Measurements from ENCODE around the gene VWA2. TPM values are rescaled to one million over a fixed set of nuclear protein-coding genes. Genes with fewer than 3 reads are reported as not detected.

The VWA2 gene
- total and polyA plus RNA-seq, 2 donors (not counting 3 experiments of a cell fraction or from before 2014, with no cell fraction given), result not detected

DNA sequence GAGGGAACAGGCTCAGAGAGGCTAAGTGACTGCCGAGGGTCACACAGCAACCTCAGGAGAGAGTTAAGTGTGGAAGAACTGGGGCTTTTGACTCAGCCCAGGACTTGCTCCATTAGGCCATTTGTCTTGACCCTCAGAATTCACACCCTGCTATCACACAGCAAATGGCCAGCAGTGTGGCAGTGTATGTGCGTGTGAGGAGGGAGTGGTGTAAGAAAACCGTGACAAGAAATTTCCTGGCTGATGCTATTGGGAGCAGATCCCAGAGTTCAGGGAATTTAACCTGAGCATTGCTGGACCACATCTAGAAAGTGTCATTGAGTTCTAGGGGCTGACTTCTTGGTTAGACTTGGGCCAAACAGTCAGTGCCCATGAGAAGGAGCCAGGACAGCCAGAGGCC, 18.4 kb downstream of the VWA2 start:
- no peak overlapping the region for H2AFZ ChIP-seq (ENCODE audit: low read depth, low read length)
- no peak for DNase-seq (ENCODE audit: low read depth, low spot score)
- dilution Hi-C loops (cut with MboI; ENCODE audit: extremely low pct_ligation_motif_present, low sequenced_read_pairs), result no loop called here
- no peaks in the 10 kb centered on the region for H3K9me3 ChIP-seq (replicated peaks; ENCODE audit: control insufficient read depth, insufficient read depth, low read length)
- no peaks in the 10 kb centered on the region for H3K79me2 ChIP-seq (ENCODE audit: control insufficient read depth, insufficient read depth, low read length)
- no peak overlapping the region for H3K4me3 ChIP-seq (replicated peaks in 1 of 3; ENCODE audit: insufficient read depth in 1 of 3, low read depth in 1 of 3, low read length in 3 of 3)
- no peaks in the 10 kb centered on the region for H3K9me1 ChIP-seq (replicated peaks; ENCODE audit: control insufficient read depth, extremely low read depth, insufficient read depth, low read length)
- BruUV-seq (replicated peaks), result no TSS peak
- no peaks in the 10 kb centered on the region for H3K36me3 ChIP-seq (ENCODE audit: control insufficient read depth in 2 of 2, extremely low read depth in 1 of 2, insufficient read depth in 2 of 2, low read length in 2 of 2)
- H4K20me1 ChIP-seq (replicated peaks; ENCODE audit: control insufficient read depth, extremely low read depth, insufficient read depth, low read length), result no peaks in the 10 kb centered on the region
- H3K27ac ChIP-seq (ENCODE audit: insufficient read depth, low read depth, low read length), result no peak overlapping the region
- no peak overlapping the region for H3K9ac ChIP-seq (replicated peaks; ENCODE audit: extremely low read depth, insufficient read depth, low read length)
- H3K27me3 ChIP-seq (ENCODE audit: control insufficient read depth in 2 of 2, insufficient read depth in 2 of 2, low read length in 2 of 2), result no peaks in the 10 kb centered on the region
- ChIA-PET POLR2A (no interaction called here), CTCF (no interaction called here)
- TF ChIP-seq, protein P1, sequence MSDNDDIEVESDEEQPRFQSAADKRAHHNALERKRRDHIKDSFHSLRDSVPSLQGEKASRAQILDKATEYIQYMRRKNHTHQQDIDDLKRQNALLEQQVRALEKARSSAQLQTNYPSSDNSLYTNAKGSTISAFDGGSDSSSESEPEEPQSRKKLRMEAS (IDR thresholded peaks at IDR 0.05; ENCODE audit: insufficient read depth, insufficient read length), result no peak
- intact Hi-C loops (cut with micrococcal nuclease), result loop anchor here (1.0 kb wide), 1 partner anchor 44 kb away; no protein-coding TSS in a partner anchor
- no peaks in the 10 kb centered on the region for H3K4me1 ChIP-seq (ENCODE audit: control insufficient read depth, extremely low read depth, insufficient read depth, low read length)
- no peak overlapping the region for H3K4me2 ChIP-seq (ENCODE audit: insufficient read depth, low read length)
- FAIRE-seq, result no peak

DNA sequence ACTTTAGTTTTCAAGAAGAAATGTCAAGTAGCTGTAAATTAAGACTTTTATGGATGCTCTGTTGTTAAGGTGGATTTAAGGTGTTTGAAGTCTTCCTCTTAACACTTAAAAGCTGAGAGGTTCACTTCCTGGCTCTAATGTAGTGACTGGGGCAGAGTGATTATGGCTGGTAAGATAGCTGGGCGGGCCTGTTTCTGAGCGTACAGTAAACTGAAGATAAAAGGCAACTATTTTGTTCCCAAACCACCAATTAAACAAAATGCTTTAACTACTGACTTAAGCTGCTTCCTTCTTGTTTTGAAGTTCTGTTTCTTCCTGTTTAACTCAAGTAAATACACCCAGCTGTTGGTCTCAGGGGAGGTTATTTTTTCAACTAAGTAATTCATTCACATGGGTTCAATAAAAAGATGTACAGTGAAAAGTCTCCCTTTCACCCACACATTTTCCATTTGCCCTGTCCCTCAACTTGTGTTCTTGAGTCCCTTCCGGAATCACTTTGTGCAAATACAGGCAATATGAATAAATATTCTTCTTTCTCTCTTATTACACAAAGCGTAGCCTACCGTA, 19.3 kb downstream of the VWA2 start:
- no peaks in the 10 kb centered on the region for H3K36me3 ChIP-seq (ENCODE audit: control insufficient read depth in 2 of 2, extremely low read depth in 1 of 2, insufficient read depth in 2 of 2, low read length in 2 of 2)
- no peaks in the 10 kb centered on the region for H4K20me1 ChIP-seq (replicated peaks; ENCODE audit: control insufficient read depth, extremely low read depth, insufficient read depth, low read length)
- H3K27ac ChIP-seq (ENCODE audit: insufficient read depth, low read depth, low read length), result no peak overlapping the region
- ChIA-PET POLR2A (no interaction called here), CTCF (no interaction called here)
- DNase-seq (ENCODE audit: low read depth, low spot score) (no peak), FAIRE-seq (no peak)
- H3K4me1 ChIP-seq (ENCODE audit: control insufficient read depth, extremely low read depth, insufficient read depth, low read length), result no peaks in the 10 kb centered on the region
- intact Hi-C loops (cut with micrococcal nuclease), result no loop called here
- no TSS peak for BruUV-seq (replicated peaks)
- no peak overlapping the region for H2AFZ ChIP-seq (ENCODE audit: low read depth, low read length)
- no peak overlapping the region for H3K4me2 ChIP-seq (ENCODE audit: insufficient read depth, low read length)
- TF ChIP-seq, protein P2, sequence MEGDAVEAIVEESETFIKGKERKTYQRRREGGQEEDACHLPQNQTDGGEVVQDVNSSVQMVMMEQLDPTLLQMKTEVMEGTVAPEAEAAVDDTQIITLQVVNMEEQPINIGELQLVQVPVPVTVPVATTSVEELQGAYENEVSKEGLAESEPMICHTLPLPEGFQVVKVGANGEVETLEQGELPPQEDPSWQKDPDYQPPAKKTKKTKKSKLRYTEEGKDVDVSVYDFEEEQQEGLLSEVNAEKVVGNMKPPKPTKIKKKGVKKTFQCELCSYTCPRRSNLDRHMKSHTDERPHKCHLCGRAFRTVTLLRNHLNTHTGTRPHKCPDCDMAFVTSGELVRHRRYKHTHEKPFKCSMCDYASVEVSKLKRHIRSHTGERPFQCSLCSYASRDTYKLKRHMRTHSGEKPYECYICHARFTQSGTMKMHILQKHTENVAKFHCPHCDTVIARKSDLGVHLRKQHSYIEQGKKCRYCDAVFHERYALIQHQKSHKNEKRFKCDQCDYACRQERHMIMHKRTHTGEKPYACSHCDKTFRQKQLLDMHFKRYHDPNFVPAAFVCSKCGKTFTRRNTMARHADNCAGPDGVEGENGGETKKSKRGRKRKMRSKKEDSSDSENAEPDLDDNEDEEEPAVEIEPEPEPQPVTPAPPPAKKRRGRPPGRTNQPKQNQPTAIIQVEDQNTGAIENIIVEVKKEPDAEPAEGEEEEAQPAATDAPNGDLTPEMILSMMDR (IDR thresholded peaks at IDR 0.05; ENCODE audit: extremely low read depth in 1 of 2, insufficient read depth in 1 of 2, low read depth in 1 of 2, low read length in 2 of 2), result no peak
- no peak for TF ChIP-seq POLR2A (IDR thresholded peaks at IDR 0.05; ENCODE audit: low read depth, low read length)
- TF ChIP-seq JUN (IDR thresholded peaks at IDR 0.05; ENCODE audit: borderline replicate concordance, insufficient read depth, insufficient read length, low read depth), result no peak
- TF ChIP-seq MYC (IDR thresholded peaks at IDR 0.05; ENCODE audit: low read depth, low read length), result no peak
- TF ChIP-seq FOS (IDR thresholded peaks at IDR 0.05; ENCODE audit: borderline replicate concordance, insufficient read depth, low read length), result no peak
- TF ChIP-seq POLR2AphosphoS5 (IDR thresholded peaks at IDR 0.05; ENCODE audit: insufficient read depth, low read depth, low read length), result no peak
- TF ChIP-seq EZH2 (IDR thresholded peaks at IDR 0.05; ENCODE audit: borderline replicate concordance, low read depth, low read length, severe bottlenecking), result no peak
- TF ChIP-seq, protein P1 (IDR thresholded peaks at IDR 0.05; ENCODE audit: insufficient read depth, insufficient read length), result no peak
- no peak for TF ChIP-seq GATA2 (IDR thresholded peaks at IDR 0.05; ENCODE audit: insufficient read depth, insufficient read length, low read depth, low read length)
- H3K79me2 ChIP-seq (ENCODE audit: control insufficient read depth, insufficient read depth, low read length), result no peaks in the 10 kb centered on the region
- no peaks in the 10 kb centered on the region for H3K27me3 ChIP-seq (ENCODE audit: control insufficient read depth in 2 of 2, insufficient read depth in 2 of 2, low read length in 2 of 2)
- H3K9ac ChIP-seq (replicated peaks; ENCODE audit: extremely low read depth, insufficient read depth, low read length), result no peak overlapping the region
- H3K9me1 ChIP-seq (replicated peaks; ENCODE audit: control insufficient read depth, extremely low read depth, insufficient read depth, low read length), result no peaks in the 10 kb centered on the region
- H3K9me3 ChIP-seq (replicated peaks; ENCODE audit: control insufficient read depth, insufficient read depth, low read length), result no peaks in the 10 kb centered on the region
- no peak overlapping the region for H3K4me3 ChIP-seq (replicated peaks in 1 of 3; ENCODE audit: insufficient read depth in 1 of 3, low read depth in 1 of 3, low read length in 3 of 3)
- dilution Hi-C loops (cut with MboI; ENCODE audit: extremely low pct_ligation_motif_present, low sequenced_read_pairs), result no loop called here
